ENCODE data around the gene BAX.

BAX gene

DNA sequence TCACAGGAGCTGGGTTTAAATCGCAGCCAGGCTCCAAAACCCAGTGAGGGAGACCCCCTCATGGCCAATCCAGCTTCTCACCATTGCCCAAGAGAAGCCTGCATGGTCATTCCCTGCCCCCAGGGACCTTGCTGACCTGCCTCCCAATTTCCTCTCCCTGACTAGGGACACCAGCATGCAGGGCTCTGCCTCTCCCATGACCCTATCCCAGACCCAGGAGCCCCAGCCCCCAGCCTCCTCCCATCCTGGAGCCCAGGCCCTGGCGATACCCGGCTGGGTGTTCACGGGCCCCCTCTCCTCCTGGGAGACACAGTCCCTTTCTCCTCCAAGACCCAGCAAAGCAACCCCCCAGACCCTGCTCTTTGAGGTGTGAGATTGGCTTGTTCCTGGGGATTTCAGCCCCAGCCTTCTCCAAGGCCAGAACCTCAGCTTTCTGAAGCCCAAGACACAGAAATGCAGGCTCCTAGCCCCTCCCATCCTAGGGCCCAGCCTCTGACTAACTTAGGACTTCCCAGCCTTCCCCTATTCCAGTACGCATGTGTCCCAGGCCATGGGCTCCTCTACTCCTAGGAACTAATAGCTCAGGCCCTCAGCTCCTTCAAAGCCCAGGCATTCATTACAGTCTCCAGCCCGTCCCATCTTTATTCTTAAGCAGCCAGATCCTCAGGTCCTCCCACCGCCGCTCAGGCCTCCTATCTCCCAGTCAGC lies 37.4 kb downstream of the BAX start:
- peak; percentile 19 for DNase-seq (ENCODE audit: low read depth)
- TF ChIP-seq, protein P1, sequence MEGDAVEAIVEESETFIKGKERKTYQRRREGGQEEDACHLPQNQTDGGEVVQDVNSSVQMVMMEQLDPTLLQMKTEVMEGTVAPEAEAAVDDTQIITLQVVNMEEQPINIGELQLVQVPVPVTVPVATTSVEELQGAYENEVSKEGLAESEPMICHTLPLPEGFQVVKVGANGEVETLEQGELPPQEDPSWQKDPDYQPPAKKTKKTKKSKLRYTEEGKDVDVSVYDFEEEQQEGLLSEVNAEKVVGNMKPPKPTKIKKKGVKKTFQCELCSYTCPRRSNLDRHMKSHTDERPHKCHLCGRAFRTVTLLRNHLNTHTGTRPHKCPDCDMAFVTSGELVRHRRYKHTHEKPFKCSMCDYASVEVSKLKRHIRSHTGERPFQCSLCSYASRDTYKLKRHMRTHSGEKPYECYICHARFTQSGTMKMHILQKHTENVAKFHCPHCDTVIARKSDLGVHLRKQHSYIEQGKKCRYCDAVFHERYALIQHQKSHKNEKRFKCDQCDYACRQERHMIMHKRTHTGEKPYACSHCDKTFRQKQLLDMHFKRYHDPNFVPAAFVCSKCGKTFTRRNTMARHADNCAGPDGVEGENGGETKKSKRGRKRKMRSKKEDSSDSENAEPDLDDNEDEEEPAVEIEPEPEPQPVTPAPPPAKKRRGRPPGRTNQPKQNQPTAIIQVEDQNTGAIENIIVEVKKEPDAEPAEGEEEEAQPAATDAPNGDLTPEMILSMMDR (IDR thresholded peaks at IDR 0.05; ENCODE audit: control insufficient read depth, extremely low read depth, insufficient read depth) = no peak

DNA sequence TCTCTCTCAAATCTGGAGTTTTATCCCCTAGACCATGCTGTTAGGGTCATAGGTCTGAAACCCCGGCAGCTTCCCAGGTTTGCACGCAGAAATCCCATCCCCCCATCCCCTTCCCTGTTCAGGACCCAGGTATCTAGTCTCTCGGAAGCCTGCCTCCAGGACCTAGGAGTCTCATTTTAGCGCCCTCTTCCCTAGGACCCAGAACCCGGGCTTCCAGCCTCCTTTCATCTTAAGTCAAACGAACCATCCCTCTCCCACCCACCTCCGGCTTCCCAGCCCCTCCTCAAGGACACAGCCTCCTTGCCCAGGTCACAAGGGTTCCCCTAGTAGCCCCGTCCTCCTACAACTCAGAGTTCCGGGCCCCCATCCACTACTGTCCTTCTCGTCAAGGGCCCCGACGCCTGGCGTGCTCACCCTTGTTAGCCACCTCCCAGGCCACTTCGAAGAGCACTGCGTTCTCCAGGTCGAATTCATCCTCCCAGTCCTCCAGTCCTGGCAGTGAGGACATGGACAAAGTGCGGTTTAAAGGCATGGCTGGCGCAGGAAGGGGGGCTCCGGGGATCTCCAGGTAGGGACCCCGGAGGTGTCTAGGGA lies 38.0 kb downstream of the BAX start:
- TF ChIP-seq, protein P1 (IDR thresholded peaks at IDR 0.05; ENCODE audit: control insufficient read depth, extremely low read depth, insufficient read depth) = no peak
- H3K4me3 ChIP-seq (ENCODE audit: low read depth, low read length) = peak overlapping the region; percentile 88
- no peak for DNase-seq (ENCODE audit: low read depth)

More for the DNA sequence above, 37.4 kb downstream of the BAX start:
- H3K4me3 ChIP-seq (ENCODE audit: low read depth, low read length) = peak overlapping the region; percentile 88

DNA sequence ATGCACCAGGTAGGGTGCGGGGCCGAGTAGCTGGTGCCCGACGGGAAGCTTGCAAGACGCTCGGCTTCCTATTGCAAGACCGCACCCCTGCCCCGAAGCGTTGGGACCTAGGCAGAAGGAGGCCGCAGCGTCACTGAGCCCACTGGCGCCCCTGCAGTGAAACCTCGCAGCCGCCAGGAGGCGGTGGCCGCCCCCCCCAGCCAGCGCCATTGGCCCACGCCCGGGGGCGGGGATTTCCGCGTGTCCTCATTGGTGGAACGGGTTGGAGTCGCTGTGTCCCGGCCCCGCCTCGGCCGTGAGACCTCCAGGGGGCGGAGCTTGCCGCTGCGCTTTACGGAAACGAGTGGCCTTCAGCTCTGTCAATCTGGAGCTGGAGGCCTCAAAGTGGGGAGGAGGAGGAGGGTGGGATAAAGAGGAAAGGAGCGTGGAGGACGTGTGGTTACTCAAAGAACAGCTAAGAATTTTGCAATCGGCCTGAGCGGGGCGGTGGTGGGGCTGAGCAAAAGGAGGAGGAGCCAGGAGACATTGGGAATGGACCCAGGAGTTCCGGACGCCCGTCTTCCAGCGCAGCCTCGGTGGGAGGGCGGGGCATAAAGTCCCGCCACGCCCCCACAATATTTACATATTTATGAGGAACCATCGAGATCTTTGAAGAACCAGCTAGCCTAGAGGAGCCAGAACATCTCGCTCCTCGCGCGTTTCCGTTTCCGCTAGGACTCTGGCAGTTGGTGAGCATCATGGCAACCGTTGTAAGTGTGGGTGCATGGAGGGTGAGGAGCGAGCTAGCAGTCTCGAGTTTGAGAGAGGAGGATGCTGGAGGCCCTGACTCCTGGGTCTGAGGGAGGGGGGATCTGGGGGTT lies 38.7 kb downstream of the BAX start, which contains the start of the genes GYS1 and RUVBL2:
Gene GYS1, minus strand, starts transcription at position 135 of the 860 bp plus-strand sequence. CDS start 197 bp downstream, outside the sequence.
Gene RUVBL2, plus strand, starts transcription at position 713 of the 860 bp plus-strand sequence. Its CDS starts 25 bp downstream, at position 738.
- peak within 1 kb of the TSS; percentile 88 for H3K4me3 ChIP-seq (ENCODE audit: low read depth, low read length)
- TF ChIP-seq, protein P1 (IDR thresholded peaks at IDR 0.05; ENCODE audit: control insufficient read depth, extremely low read depth, insufficient read depth) = peak; percentile 66
- DNase-seq (ENCODE audit: low read depth) = peak; percentile 91

DNA sequence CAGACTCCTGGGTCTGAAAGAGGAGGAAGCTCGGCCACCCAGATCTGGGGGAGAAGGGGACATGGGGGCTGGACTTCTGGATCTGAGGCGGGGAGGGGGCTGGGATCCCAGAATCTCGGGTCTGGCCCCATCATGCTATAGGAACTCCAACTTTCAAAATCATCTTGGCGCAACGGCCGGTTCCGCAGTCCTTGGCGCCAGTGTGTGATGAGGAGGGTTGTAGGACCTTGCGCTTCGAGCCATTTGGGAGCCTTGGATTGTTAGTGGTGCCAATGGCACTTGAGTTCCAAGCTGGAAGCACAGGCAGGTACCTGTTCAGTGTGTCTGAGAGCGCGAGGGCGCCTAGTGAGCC lies 39.3 kb downstream of the BAX start:
- TF ChIP-seq, protein P1 (IDR thresholded peaks at IDR 0.05; ENCODE audit: control insufficient read depth, extremely low read depth, insufficient read depth) = no peak
- no peak for DNase-seq (ENCODE audit: low read depth)
- peak overlapping the region; percentile 88 for H3K4me3 ChIP-seq (ENCODE audit: low read depth, low read length)

DNA sequence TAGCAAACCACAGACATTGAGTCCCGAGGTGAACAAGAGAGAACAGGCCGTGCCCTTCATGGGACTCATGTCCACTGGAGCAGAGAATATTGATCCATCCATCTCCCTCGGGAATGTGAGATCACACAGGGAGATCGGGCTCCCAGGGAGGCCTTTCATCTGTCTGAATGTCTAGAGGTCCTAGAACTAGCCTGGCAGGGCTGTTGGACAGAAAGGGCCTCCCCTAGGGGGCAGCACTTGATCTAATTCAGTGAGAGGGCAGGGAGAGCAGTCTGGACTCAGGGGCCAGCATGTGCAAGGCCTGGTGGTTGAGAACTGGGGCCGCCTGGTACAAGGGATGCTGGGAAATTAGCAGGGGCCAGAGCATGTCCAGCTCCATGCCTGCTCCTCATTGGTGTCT lies 43.3 kb downstream of the BAX start:
- TF ChIP-seq, protein P1 (IDR thresholded peaks at IDR 0.05; ENCODE audit: control insufficient read depth, extremely low read depth, insufficient read depth) = peak; percentile 23; the same call in 1 of the 2 replicates
- no peak for DNase-seq (ENCODE audit: low read depth)
- no peak overlapping the region for H3K4me3 ChIP-seq (ENCODE audit: low read depth, low read length)

DNA sequence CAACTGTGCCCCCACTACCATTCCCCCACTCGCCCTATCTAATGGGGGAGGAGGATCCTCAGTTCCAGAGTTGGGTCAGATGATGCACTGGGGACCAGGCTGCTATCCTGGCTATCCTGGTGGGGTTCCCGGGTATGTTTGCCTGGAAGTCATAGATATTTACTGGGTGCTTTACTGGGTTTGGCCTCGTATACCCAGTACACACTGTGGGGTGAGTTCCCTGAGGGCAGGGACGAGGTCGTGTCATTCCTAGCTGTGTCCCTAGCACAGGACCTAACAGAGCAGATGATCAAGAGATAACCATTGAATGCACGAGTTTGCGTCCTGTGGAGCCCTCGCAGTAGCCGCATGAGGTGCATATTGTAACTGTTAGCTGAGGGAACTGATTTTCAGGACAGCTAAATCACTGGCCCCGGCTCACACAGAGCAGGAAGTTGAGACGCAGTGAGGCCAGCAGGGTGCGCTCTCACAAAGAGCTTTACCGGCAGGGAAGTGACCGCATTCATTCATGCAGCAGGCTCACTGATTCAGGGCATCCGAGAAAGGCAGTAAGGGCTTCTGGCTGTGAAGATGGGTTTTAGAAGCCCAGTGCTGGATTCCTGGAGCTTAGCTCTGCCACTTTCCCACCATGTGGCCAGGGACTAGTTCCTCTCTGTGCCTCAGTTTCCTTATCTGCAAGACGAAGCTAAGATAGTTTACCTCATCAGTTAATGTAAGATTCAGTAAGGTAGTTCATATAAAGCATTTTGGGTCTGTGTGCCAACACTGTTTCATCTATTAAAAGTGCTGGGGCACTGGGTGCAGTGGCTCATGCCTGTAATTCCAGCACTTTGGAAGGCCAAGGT lies 45.0 kb downstream of the BAX start:
- TF ChIP-seq, protein P1 (IDR thresholded peaks at IDR 0.05; ENCODE audit: control insufficient read depth, extremely low read depth, insufficient read depth) = peak; percentile 23; the same call in 1 of the 2 replicates
- no peak for DNase-seq (ENCODE audit: low read depth)
- H3K4me3 ChIP-seq (ENCODE audit: low read depth, low read length) = no peak overlapping the region
